B cell (primary cell): ENCODE measurements around the gene CHD6.

Experiments used
- EZH2 ChIP-seq: IDR thresholded peaks from 2 replicates; pipeline ENCODE4 v1.6.1; 2012; ENCODE audit warnings: borderline replicate concordance, low read depth, mild to moderate bottlenecking, moderate library complexity, low read length; ENCODE audit not compliant: insufficient read depth, poor library complexity, severe bottlenecking
- TF ChIP-seq, protein P1 (sequence below): fragments of 200-600 bp; IDR thresholded peaks from one replicate; pipeline ENCODE4 v1.8.0; 2022; ENCODE audit warnings: antibody characterized with exemption, mild to moderate bottlenecking

DNA sequence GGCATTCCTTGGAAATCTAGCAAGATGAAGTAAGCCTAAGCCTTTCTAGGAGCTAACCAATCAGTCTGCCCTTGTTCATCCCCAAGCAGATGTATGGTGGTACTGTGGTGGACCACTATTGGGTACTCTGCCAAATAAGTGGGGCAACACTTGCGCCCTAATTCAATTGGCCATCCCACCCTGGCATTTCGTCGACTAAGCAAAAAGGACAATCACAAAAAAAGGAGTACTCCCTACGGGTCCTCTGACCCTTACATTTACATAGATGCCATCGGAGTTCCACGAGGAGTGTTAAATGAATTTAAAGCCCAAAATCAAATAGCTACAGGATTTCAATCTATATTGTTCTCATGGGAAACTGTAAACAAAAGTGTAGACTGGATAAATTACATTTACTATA, 19.5 kb downstream of the CHD6 start:
- TF ChIP-seq, protein P1, sequence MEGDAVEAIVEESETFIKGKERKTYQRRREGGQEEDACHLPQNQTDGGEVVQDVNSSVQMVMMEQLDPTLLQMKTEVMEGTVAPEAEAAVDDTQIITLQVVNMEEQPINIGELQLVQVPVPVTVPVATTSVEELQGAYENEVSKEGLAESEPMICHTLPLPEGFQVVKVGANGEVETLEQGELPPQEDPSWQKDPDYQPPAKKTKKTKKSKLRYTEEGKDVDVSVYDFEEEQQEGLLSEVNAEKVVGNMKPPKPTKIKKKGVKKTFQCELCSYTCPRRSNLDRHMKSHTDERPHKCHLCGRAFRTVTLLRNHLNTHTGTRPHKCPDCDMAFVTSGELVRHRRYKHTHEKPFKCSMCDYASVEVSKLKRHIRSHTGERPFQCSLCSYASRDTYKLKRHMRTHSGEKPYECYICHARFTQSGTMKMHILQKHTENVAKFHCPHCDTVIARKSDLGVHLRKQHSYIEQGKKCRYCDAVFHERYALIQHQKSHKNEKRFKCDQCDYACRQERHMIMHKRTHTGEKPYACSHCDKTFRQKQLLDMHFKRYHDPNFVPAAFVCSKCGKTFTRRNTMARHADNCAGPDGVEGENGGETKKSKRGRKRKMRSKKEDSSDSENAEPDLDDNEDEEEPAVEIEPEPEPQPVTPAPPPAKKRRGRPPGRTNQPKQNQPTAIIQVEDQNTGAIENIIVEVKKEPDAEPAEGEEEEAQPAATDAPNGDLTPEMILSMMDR, result no peak
- no peak for TF ChIP-seq EZH2
